ENCODE measurements around the gene ZSWIM7. TPM values are rescaled to one million over a fixed set of nuclear protein-coding genes. Genes with fewer than 3 reads are reported as not detected.

The ZSWIM7 gene
- total RNA-seq, 1 experiment from 2014 or later = 37.8 TPM

DNA sequence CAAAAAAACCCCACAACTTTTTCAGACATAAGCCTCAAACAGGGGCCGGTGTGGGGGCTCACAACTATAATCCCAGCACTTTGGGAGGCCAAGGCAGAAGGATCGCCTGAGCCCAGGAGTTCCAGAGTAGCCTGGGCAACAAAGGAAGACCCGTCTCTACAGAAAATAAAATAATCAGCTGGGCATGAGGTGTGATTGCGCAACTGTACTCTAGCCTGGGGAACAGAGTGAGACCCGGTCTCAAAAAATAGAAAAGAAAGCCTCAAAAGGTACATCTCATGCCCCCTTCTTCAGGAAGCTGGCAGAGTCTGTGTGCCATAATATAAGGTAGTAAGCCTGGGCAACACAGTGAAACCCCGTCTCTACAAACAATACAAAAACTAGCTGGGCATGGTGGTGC, 3.2 kb downstream of the ZSWIM7 start:
- Histone ChIP-seq H2BK12ac (ENCODE audit: insufficient read length, low read depth, low read length) (no peak overlapping the region), H3K79me1 (ENCODE audit: insufficient read depth, low read depth, low read length, poor library complexity, severe bottlenecking) (peaks cover 6% of the 10 kb centered on the region), H2BK120ac (ENCODE audit: low read depth, low read length, poor library complexity, severe bottlenecking) (no peak overlapping the region), H3K4me1 (ENCODE audit: insufficient read depth, low read length) (0 out of 2 replicates have a peak, but pooled peaks cover 4% of the 10 kb centered on the region), H2BK5ac (ENCODE audit: insufficient read length, low read length) (no peak overlapping the region), H4K8ac (replicated peaks; ENCODE audit: insufficient read length, low read depth, low read length) (no peak overlapping the region), H2AFZ (ENCODE audit: low read length) (no peak overlapping the region), H3K23me2 (ENCODE audit: insufficient read length, low read depth, low read length, poor library complexity, severe bottlenecking) (peaks cover 7% of the 10 kb centered on the region), H3K27ac (ENCODE audit: insufficient read length, low read depth, low read length) (no peak overlapping the region), H4K5ac (ENCODE audit: insufficient read length, low read depth, low read length) (no peak overlapping the region), H3K4me2 (ENCODE audit: insufficient read depth, insufficient read length, low read length) (no peak overlapping the region), H4K20me1 (ENCODE audit: control insufficient read depth, insufficient read depth, insufficient read length) (no peaks in the 10 kb centered on the region), H3K56ac (ENCODE audit: insufficient read length, low read depth, low read length) (no peak overlapping the region), H3K18ac (ENCODE audit: insufficient read length, low read depth, low read length) (no peak overlapping the region), H2BK15ac (ENCODE audit: low read depth, low read length) (no peak overlapping the region), H2AK5ac (ENCODE audit: insufficient read length, low read length) (no peak overlapping the region), H3K23ac (ENCODE audit: insufficient read length, low read depth, low read length) (no peak overlapping the region), H3K14ac (ENCODE audit: insufficient read depth, low read length) (no peak overlapping the region), H3K4ac (ENCODE audit: low read depth, low read length) (no peak overlapping the region), H3K79me2 (ENCODE audit: insufficient read depth, low read length) (peaks cover 9% of the 10 kb centered on the region; the same call in 1 of the 2 replicates), H4K91ac (ENCODE audit: insufficient read length, low read depth, low read length) (no peak overlapping the region), H3T11ph (ENCODE audit: low read length) (no peak overlapping the region), H2BK20ac (ENCODE audit: low read depth, low read length, poor library complexity, severe bottlenecking) (no peak overlapping the region), H3K9me3 (ENCODE audit: control insufficient read depth, low read depth, low read length) (no peaks in the 10 kb centered on the region), H3K27me3 (ENCODE audit: insufficient read depth, low read length) (no peaks in the 10 kb centered on the region), H3K9ac (ENCODE audit: extremely low read depth, insufficient read length, low read length) (no peak overlapping the region)
- H3K27me3 Mint-ChIP-seq (ENCODE audit: low read depth) = no peaks in the 10 kb centered on the region
- H3K4me1 Mint-ChIP-seq = peaks cover 9 to 12% of the 10 kb centered on the region in 2 experiments
- DNase-seq = no peak
- TF ChIP-seq CTCF (conservative IDR thresholded peaks at IDR 0.05) = no peak
- H3K36me3 Mint-ChIP-seq (ENCODE audit: insufficient read depth in 1 of 3, low read depth in 3 of 3) = peaks cover 10 to 25% (median 20%) of the 10 kb centered on the region in 3 experiments
- H3K4me3 Mint-ChIP-seq = no peak overlapping the region
- H3K9me3 Mint-ChIP-seq = peaks cover 0 to 2% of the 10 kb centered on the region in 2 experiments; a peak in 2 of 5 replicates
- peak overlapping the region in 1 of 3 experiments; percentile 28; a peak in 1 of 7 replicates for H3K27ac Mint-ChIP-seq
- WGBS (ENCODE audit: extremely low coverage, insufficient read length, low lambda C conversion rate) = no CpG with 5 or more reads among the region's 6 CpGs
